Testis (tissue), 3 donors: ENCODE measurements around the gene ENO1. TPM values are rescaled to one million over a fixed set of nuclear protein-coding genes. Genes with fewer than 3 reads are reported as not detected.
"Not testable (repeated sequence)": the region's sequence is repeated elsewhere in the genome, so short reads cannot be mapped to it uniquely, and the experiment has no call there.

Experiments used
- DNase-seq: peaks from one replicate; pipeline ENCODE4 v3.0.0-alpha.2; 2019
- H3K27ac ChIP-seq, 2 donors: fragments of 200-600 bp; sonication (generic); one replicate each; pipeline ENCODE4 v1.5.1; 2019
- H3K27me3 ChIP-seq: fragments of 200-600 bp; sonication (generic); one replicate; pipeline ENCODE4 v1.5.1; 2019
- H3K36me3 ChIP-seq: fragments of 200-600 bp; sonication (generic); one replicate; pipeline ENCODE4 v1.5.1; 2017; ENCODE audit warnings: low read depth; ENCODE audit errors: missing control alignments
- H3K4me1 ChIP-seq: fragments of 200-600 bp; sonication (generic); one replicate; pipeline ENCODE4 v1.5.1; 2019
- H3K4me3 ChIP-seq, 2 donors: fragments of 200-600 bp; sonication (generic); one replicate each; pipeline ENCODE4 v1.5.1; 2017 to 2019
- H3K9me3 ChIP-seq: fragments of 200-600 bp; sonication (generic); one replicate; pipeline ENCODE4 v1.5.1; 2017
- POLR2A ChIP-seq: fragments of 450-650 bp; IDR thresholded peaks from one replicate; pipeline ENCODE4 v1.6.1; 2017; ENCODE audit warnings: antibody characterized with exemption, mild to moderate bottlenecking, moderate library complexity
- WGBS, 2 donors: methylation state at CpG; one replicate each; pipeline ENCODE4 v1.1.5; 2018; 5-methylcytosine and 5-hydroxymethylcytosine counted together
- intact Hi-C: fragments of 100-400 bp; cut with DNase I; formaldehyde crosslinking; loops from one replicate; pipeline ENCODE4 v1.15.1; 2023; ENCODE audit warnings: low total_unique reads
- polyA plus RNA-seq: library from polyadenylated mRNA; stranded (reverse); fragments of 350-450 nt; fragmentation: Illumina TruSeq; extraction: RNeasy Lipid Tissue Mini Kit (QIAGEN cat#74804); gene quantifications from one replicate; pipeline ENCODE4 v1.2.3, GENCODE V29; 2014; ENCODE audit warnings: low read depth, low replicate concordance; ENCODE audit not compliant: insufficient read depth
- total RNA-seq, 2 donors: library from RNA; depleted of rRNA; stranded (reverse); fragments of >200 nt; gene quantifications; one replicate each; pipeline ENCODE4 v1.2.3, GENCODE V29; 2016
- TF ChIP-seq, protein P1 (sequence below), 3 experiments: fragments of 450-650 bp in 2 of 3; fragments of 200-600 bp in 1 of 3; sonication (generic) in 1 of 3; IDR thresholded peaks; one replicate each; pipeline ENCODE4 v1.5.1; 2016 to 2019; ENCODE audit warnings: antibody characterized with exemption in 3 of 3, mild to moderate bottlenecking in 2 of 3, moderate library complexity in 1 of 3

The ENO1 gene
- total and polyA plus RNA-seq, 3 donors from 2014 or later: 310 to 589 (median 380) TPM

- Histone ChIP-seq H3K4me3 (no peak overlapping the region), H3K4me1 (peaks cover 16% of the 10 kb centered on the region), H3K27me3 (no peaks in the 10 kb centered on the region)
These were observed 11.7 kb upstream of the ENO1 start for GRCh38 chr1:8889925-8890785.

DNA sequence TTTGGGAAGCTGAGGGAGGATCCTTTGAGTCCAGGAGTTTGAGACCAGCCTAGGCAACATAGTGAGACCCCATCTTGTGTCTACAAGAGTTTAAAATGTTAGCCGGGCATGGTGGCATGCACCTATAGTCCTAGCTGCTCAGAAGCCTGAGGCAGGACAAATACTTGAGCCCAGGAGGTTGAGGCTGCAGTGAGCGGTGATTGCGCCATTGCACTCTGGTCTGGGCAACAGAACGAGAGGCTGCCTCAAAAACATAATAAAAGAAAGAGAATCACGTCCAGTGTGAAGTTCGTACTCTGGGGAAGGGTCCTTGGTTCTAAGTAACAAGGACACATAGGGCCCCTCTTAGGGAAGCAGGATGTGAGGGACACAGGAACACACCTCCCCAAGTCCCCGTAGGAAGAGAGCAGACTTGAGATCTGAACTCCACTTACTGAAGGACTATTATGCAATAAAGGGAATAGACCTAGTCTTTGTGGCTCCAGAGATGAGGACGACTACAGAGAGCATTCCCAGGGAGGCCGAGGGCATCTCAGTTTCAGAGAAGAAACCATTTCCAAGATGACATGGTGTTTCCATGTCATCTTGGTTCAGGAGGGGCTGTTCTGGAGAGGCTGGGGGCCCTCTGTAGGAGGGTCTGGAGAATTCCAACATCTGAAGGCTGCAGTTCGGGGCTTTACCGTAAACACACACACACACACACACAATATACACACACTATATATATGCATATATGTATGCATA is 10.8 kb upstream of the ENO1 start:
- WGBS, 2 donors: 65 to 71% methylated on average over 11 of the region's 11 CpGs

More at GRCh38 chr1:8889925-8890785, 11.7 kb upstream of the ENO1 start:
- H3K27ac ChIP-seq: peak overlapping the region; percentile 58 to 77
- TF ChIP-seq POLR2A: no peak
- TF ChIP-seq, protein P1, sequence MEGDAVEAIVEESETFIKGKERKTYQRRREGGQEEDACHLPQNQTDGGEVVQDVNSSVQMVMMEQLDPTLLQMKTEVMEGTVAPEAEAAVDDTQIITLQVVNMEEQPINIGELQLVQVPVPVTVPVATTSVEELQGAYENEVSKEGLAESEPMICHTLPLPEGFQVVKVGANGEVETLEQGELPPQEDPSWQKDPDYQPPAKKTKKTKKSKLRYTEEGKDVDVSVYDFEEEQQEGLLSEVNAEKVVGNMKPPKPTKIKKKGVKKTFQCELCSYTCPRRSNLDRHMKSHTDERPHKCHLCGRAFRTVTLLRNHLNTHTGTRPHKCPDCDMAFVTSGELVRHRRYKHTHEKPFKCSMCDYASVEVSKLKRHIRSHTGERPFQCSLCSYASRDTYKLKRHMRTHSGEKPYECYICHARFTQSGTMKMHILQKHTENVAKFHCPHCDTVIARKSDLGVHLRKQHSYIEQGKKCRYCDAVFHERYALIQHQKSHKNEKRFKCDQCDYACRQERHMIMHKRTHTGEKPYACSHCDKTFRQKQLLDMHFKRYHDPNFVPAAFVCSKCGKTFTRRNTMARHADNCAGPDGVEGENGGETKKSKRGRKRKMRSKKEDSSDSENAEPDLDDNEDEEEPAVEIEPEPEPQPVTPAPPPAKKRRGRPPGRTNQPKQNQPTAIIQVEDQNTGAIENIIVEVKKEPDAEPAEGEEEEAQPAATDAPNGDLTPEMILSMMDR (IDR thresholded peaks at IDR 0.05): no peak
- peak; percentile 97 for DNase-seq
- WGBS, 2 donors: 31 to 42% methylated on average over 18 of the region's 18 CpGs
- intact Hi-C loops: no loop called here
- H3K9me3 ChIP-seq: no peaks in the 10 kb centered on the region
- no peaks in the 10 kb centered on the region for H3K36me3 ChIP-seq

GRCh38 chr1:8886589-8886988 is 8.1 kb upstream of the ENO1 start:
- Histone ChIP-seq H3K27ac (peak overlapping the region; percentile 40 to 72), H3K4me1 (peaks cover 33% of the 10 kb centered on the region), H3K9me3 (no peaks in the 10 kb centered on the region), H3K36me3 (no peaks in the 10 kb centered on the region), H3K4me3 (no peak overlapping the region), H3K27me3 (no peaks in the 10 kb centered on the region)
- DNase-seq: no peak
- TF ChIP-seq POLR2A: no peak
- TF ChIP-seq, protein P1 (IDR thresholded peaks at IDR 0.05): no peak
- WGBS, 2 donors: 85 to 93% methylated on average over 2 of the region's 2 CpGs
- intact Hi-C loops: no loop called here

More for the DNA sequence above, 10.8 kb upstream of the ENO1 start:
- Histone ChIP-seq H3K27ac (peak overlapping the region; percentile 6 to 77), H3K36me3 (no peaks in the 10 kb centered on the region), H3K27me3 (no peaks in the 10 kb centered on the region), H3K4me3 (no peak overlapping the region), H3K4me1 (peaks cover 23% of the 10 kb centered on the region), H3K9me3 (no peaks in the 10 kb centered on the region)
- DNase-seq: no peak
- intact Hi-C loops: no loop called here
- TF ChIP-seq, protein P1 (IDR thresholded peaks at IDR 0.05): no peak
- no peak for TF ChIP-seq POLR2A

- intact Hi-C loops, H3K36me3 ChIP-seq, H3K4me3 ChIP-seq, H3K27me3 ChIP-seq, H3K9me3 ChIP-seq, DNase-seq: not testable (repeated sequence)
- WGBS, 2 donors: 93 to 95% methylated on average over 9 of the region's 9 CpGs
- peak overlapping the region; percentile 63 to 72 for H3K27ac ChIP-seq
- peaks cover 33% of the 10 kb centered on the region for H3K4me1 ChIP-seq
These were observed 7.6 kb upstream of the ENO1 start for GRCh38 chr1:8886031-8886524.

DNA sequence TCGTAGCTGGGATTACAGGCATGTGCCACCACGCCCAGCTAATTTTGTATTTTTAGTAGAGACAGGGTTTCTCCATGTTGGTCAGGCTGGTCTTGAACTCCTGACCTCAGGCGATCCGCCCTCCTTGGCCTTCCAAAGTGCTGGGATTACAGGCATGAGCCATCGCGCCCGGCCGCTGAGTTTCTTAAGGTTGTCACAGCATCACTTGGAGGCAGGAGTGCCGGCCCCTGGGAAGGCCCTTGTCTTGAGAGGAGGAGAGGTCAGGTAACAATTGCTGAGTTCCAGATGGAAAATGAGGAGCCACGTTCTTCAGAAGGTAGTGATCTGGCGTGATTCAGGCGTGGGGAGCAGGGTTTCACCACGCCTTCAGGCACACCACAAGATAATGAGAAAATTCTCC is 5.6 kb upstream of the ENO1 start:
- H3K27ac ChIP-seq: peak overlapping the region; percentile 26 to 72

More for the DNA sequence above, 5.6 kb upstream of the ENO1 start:
- H3K27me3 ChIP-seq, intact Hi-C loops, DNase-seq, H3K9me3 ChIP-seq, H3K36me3 ChIP-seq, H3K4me3 ChIP-seq: not testable (repeated sequence)
- H3K4me1 ChIP-seq: peaks cover 43% of the 10 kb centered on the region
- WGBS, 2 donors: 86 to 93% methylated on average over 6 to 13 of the region's 13 CpGs
